Activated T-helper 17 cell treated with anti-CD3 and anti-CD28 coated beads, Interleukin-2, amount 50 U/mL, for 72 hours (primary cell): ENCODE data around the gene PRICKLE2. TPM values are rescaled to one million over a fixed set of nuclear protein-coding genes. Genes with fewer than 3 reads are reported as not detected.

ENCODE experiments used
- total RNA-seq, 2 donors: library from RNA; stranded (reverse); gene quantifications; one replicate each; pipeline ENCODE4 v1.2.3, GENCODE V29; 2022

The PRICKLE2 gene
- total RNA-seq, 2 donors from 2014 or later, result not detected

Other genes with a start within 250 kb of the PRICKLE2 start
- 100 to 1,000 TPM in 1 of 2 donors, 10 to 100 TPM in 1; 79.4 to 113 TPM for gene PSMD6, start 202.0 kb downstream of the PRICKLE2 start, total RNA-seq